ENCODE data around the gene EMC6. TPM values are rescaled to one million over a fixed set of nuclear protein-coding genes. Genes with fewer than 3 reads are reported as not detected.

EMC6 gene
- total RNA-seq, 1 experiment from 2014 or later: 72.2 TPM

GRCh38 chr17:3666516-3666915 is 2.1 kb upstream of the EMC6 start:
- Histone ChIP-seq H4K5ac (ENCODE audit: insufficient read length, low read depth, low read length) (no peak overlapping the region), H2BK120ac (ENCODE audit: low read depth, low read length, poor library complexity, severe bottlenecking) (no peak overlapping the region), H2AFZ (ENCODE audit: low read length) (no peak overlapping the region), H3T11ph (ENCODE audit: low read length) (no peak overlapping the region), H3K4ac (ENCODE audit: low read depth, low read length) (no peak overlapping the region), H3K27ac (ENCODE audit: insufficient read length, low read depth, low read length) (no peak overlapping the region), H3K23ac (ENCODE audit: insufficient read length, low read depth, low read length) (no peak overlapping the region), H4K20me1 (ENCODE audit: control insufficient read depth, insufficient read depth, insufficient read length) (no peaks in the 10 kb centered on the region), H3K79me2 (ENCODE audit: insufficient read depth, low read length) (peaks cover 7% of the 10 kb centered on the region; the same call in 1 of the 2 replicates), H3K56ac (ENCODE audit: insufficient read length, low read depth, low read length) (no peak overlapping the region), H3K14ac (ENCODE audit: insufficient read depth, low read length) (no peak overlapping the region), H3K9me3 (ENCODE audit: control insufficient read depth, low read depth, low read length) (no peaks in the 10 kb centered on the region), H3K27me3 (ENCODE audit: insufficient read depth, low read length) (no peaks in the 10 kb centered on the region), H4K91ac (ENCODE audit: insufficient read length, low read depth, low read length) (no peak overlapping the region), H2BK20ac (ENCODE audit: low read depth, low read length, poor library complexity, severe bottlenecking) (no peak overlapping the region), H3K23me2 (ENCODE audit: insufficient read length, low read depth, low read length, poor library complexity, severe bottlenecking) (peaks cover 9% of the 10 kb centered on the region), H3K4me2 (ENCODE audit: insufficient read depth, insufficient read length, low read length) (no peak overlapping the region), H2BK15ac (ENCODE audit: low read depth, low read length) (no peak overlapping the region), H3K4me1 (ENCODE audit: insufficient read depth, low read length) (peaks cover 3% of the 10 kb centered on the region; the same call in 1 of the 2 replicates), H3K79me1 (ENCODE audit: insufficient read depth, low read depth, low read length, poor library complexity, severe bottlenecking) (peaks cover 4% of the 10 kb centered on the region), H2BK5ac (ENCODE audit: insufficient read length, low read length) (no peak overlapping the region), H3K9ac (ENCODE audit: extremely low read depth, insufficient read length, low read length) (no peak overlapping the region), H2AK5ac (ENCODE audit: insufficient read length, low read length) (no peak overlapping the region), H4K8ac (replicated peaks; ENCODE audit: insufficient read length, low read depth, low read length) (peak overlapping the region; percentile 30), H2BK12ac (ENCODE audit: insufficient read length, low read depth, low read length) (no peak overlapping the region), H3K18ac (ENCODE audit: insufficient read length, low read depth, low read length) (no peak overlapping the region)
- TF ChIP-seq, protein P1, sequence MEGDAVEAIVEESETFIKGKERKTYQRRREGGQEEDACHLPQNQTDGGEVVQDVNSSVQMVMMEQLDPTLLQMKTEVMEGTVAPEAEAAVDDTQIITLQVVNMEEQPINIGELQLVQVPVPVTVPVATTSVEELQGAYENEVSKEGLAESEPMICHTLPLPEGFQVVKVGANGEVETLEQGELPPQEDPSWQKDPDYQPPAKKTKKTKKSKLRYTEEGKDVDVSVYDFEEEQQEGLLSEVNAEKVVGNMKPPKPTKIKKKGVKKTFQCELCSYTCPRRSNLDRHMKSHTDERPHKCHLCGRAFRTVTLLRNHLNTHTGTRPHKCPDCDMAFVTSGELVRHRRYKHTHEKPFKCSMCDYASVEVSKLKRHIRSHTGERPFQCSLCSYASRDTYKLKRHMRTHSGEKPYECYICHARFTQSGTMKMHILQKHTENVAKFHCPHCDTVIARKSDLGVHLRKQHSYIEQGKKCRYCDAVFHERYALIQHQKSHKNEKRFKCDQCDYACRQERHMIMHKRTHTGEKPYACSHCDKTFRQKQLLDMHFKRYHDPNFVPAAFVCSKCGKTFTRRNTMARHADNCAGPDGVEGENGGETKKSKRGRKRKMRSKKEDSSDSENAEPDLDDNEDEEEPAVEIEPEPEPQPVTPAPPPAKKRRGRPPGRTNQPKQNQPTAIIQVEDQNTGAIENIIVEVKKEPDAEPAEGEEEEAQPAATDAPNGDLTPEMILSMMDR (conservative IDR thresholded peaks at IDR 0.05): no peak
- Mint-ChIP-seq H3K27ac (peak overlapping the region in 1 of 3 experiments; percentile 8; a peak in 1 of 7 replicates), H3K27me3 (ENCODE audit: low read depth) (no peaks in the 10 kb centered on the region), H3K36me3 (ENCODE audit: insufficient read depth in 1 of 3, low read depth in 3 of 3) (peaks cover 10 to 34% (median 19%) of the 10 kb centered on the region in 3 experiments), H3K4me1 (peaks cover 16 to 17% of the 10 kb centered on the region in 2 experiments), H3K4me3 (peak overlapping the region; percentile 60 to 98), H3K9me3 (no peaks in the 10 kb centered on the region)
- no CpG with 5 or more reads among the region's 6 CpGs for WGBS (ENCODE audit: extremely low coverage, insufficient read length, low lambda C conversion rate)
- peak; percentile 27 for DNase-seq
